GM21390 (cell line): ENCODE data around the gene TRAF4.

Source experiments
- ATAC-seq: cut with Tn5 transposase; IDR thresholded peaks from one replicate; pipeline ENCODE4 v1.9.1; 2021; ENCODE audit not compliant: unreplicated experiment

TRAF4 gene, protein sequence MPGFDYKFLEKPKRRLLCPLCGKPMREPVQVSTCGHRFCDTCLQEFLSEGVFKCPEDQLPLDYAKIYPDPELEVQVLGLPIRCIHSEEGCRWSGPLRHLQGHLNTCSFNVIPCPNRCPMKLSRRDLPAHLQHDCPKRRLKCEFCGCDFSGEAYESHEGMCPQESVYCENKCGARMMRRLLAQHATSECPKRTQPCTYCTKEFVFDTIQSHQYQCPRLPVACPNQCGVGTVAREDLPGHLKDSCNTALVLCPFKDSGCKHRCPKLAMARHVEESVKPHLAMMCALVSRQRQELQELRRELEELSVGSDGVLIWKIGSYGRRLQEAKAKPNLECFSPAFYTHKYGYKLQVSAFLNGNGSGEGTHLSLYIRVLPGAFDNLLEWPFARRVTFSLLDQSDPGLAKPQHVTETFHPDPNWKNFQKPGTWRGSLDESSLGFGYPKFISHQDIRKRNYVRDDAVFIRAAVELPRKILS

DNA sequence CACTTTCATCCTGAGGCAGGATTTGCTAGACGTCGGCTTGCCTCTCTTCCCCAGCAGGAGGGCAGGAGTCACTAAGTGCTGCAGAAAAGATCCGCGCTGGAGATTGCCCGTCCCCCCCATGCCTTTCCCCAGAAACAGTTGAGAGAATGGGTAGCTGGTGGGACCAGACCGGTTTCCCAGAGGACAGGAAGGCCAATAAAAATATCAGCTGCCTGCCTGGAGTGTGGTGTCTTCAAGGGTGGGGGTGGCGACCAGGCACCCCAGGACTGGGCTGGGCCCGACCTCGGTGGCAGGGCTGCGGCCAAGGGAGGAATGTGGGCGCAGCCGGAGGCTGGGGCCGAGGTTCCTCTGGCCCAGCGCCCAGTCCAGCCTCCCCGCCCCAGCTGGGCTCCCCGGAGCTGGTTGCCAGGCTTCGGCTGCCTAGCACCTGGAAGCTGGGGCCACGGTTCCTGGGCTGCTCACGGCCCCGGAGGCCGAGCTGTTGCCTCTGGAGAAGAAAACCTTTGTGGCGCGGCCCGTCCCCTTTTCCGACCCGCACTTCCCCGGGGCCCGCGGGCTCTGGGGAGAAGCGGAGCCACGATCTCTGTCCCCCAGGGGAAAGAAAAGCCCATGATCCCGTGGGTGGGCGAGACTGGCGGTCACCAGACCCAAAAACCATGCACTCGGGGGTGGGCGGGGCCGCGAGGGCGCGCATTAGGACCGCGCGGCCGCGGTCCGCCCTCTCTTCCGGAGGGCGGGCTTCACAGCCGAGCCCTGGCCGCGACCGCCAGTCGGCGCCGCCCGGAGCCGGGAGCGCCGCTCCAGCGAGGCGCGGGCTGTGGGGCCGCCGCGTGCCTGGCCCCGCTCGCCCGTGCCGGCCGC is at the start of gene TRAF4:
Gene TRAF4 (plus strand): TSS at position 769 of the 861 bp plus-strand sequence. CDS start 102 bp downstream, outside the sequence.
- peak; percentile 53 for ATAC-seq

DNA sequence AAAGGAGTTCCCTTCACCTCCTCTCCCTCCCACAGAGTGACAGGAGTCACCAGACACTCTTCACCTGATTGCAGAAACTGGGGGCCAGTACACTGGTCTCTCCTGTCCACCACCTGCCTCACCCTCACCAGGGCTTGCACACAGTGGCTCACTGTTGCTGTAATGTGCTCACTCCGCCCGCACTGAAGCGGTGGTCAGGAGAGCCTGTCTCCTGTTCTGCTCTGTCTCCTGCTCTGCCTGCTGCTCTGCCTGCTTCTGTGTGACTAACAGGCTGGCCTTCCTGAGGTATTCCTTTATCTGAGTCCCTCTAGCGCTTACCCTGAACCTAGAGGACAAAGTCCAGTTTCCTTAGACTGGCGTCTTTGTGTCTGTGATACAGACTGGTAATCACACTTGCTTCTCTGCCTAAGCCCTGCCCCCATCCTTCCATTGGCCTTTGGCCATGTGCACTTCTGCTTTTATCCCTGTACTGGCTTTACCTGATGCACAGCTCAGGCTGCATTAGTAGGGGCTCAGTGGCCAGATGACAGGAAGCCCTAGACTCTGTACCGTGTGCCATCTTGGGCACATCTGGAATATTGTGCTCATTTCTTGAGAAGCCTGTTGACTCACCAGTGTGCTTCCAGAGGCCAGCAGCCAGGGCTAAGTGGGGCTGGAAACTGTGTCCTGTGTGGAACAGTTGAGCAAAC is 45.4 kb upstream of the TRAF4 start:
- no peak for ATAC-seq

DNA sequence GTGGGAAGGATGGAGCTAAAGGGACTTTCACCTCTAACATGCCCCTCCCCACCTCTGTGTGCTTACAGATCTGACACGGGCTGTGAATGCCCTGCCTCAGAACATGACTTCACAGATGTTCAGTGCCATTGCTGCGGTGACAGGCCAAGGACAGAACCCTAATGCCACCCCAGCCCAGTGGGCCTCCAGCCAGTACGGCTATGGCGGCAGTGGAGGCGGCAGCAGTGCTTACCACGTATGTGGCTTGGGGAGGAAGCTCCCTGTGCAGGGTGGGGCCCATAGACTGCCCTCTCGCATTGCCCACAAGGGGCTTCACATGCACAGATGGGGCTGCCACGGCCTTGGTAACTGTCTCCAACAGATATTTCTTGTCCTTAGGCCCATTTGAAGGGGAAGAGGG is 43.5 kb upstream of the TRAF4 start:
- ATAC-seq: no peak

DNA sequence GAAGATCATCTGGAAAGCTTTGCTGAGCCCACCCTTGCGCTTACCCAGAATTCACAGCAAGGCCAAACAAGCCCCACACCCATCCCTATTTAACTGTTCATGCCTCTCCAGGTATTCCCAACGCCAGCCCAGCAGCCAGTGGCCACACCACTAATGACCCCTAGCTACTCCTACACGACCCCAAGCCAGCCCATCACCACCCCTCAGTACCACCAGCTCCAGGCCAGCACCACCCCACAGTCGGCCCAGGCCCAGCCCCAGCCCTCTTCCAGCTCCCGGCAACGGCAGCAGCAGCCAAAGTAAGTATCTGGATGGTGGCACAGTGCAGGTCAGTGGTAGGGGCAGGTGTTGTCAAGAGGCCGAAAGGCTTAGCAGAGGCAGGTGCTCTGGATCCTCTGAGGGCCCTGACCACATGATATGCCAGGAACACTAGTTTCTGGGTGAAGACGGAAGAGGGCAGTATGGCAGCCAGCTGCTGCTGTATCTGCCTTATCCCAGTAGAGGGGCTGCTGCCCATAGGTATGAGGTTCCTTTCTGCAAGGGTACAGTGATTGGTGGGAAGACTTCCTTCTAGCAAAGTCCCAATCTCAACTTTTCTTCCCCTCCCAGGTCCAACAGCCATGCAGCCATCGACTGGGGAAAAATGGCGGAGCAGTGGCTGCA is 42.9 kb upstream of the TRAF4 start:
- ATAC-seq: no peak

DNA sequence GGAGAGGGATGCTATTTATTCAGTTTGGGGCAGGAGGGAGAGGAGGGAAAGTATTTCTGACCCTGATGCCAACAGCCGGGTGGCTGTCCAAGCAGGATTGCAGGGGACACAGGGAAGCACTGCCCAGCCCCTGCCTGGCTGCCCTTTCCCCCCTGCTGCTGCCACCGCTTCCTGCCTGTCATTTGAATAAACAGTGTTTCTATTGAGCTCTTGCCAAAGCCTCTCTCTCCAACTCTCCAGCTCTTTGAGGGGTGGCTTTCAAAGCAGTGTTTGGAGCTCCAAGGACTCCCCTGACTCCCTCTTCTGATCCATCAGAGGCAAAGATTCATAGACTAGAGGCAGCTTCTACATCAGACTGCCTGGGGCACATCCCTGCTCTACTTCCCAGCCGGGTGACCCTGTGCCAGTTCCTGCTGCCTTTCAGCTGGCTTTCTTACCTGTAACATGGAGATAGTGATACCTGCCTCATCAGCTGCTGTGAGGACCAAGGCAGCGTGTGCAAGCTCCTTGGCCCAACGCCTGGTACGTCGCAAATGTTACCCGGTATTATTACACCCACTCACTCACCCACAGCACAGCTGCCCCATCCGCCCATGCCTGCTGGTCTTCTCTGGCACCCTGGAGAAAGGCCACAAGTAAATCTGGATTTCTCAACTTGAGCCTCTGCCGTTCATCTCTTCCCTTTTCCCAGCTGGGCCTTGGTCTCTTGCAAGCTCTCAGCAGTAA is 41.6 kb upstream of the TRAF4 start:
- no peak for ATAC-seq

DNA sequence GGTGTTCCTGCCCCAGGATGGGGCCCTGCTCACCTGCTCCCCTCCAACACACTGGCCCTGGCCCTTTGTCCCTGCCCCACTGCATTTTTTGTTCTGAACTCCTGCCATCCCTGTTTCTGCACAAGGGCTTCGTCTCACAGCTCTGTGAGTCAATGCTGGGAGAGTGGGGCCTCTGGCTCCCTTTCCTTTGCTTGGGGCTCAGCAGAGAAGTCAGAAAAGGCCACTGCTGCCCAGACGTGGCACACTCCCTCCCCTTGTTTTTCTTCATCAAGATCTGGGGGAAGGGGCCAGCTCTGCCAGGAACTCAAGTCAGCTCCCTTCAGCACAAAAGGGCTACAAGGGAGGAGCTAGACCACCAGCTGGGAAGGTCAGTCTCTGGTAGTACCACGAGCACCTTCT is 41.1 kb upstream of the TRAF4 start:
- no peak for ATAC-seq

DNA sequence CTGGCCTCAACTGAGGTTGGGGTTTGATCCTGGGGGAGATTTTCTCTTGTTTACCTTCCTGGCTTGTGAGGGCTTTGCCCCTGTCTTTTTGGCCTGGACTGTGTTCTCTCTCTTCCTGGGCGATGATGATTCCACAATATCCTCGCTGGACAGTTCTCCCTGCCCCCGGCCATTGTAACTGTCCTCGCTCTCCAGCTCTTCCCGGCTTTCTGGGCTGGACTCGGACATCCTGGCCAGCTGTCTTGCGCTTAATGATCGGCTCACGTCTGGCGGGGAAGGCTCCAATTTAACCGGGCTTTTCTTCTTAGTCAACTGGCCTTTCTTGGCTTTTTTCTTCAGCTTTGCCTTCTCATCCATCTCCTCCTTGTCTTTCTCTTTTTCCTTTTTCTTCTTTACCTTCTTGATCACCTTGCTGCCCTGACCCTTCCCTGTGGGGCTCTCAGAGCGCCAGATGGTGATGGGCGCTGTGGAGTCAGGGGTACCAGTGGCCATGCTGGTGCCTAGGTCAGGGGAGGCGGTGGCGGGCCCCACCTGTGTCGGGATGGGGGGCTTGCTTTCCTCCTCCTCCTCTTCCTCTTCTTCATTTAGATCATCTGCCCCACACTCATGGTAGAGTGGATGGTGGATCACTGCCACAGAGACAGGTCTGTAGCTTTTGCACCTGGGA is 40.1 kb upstream of the TRAF4 start:
- no peak for ATAC-seq

DNA sequence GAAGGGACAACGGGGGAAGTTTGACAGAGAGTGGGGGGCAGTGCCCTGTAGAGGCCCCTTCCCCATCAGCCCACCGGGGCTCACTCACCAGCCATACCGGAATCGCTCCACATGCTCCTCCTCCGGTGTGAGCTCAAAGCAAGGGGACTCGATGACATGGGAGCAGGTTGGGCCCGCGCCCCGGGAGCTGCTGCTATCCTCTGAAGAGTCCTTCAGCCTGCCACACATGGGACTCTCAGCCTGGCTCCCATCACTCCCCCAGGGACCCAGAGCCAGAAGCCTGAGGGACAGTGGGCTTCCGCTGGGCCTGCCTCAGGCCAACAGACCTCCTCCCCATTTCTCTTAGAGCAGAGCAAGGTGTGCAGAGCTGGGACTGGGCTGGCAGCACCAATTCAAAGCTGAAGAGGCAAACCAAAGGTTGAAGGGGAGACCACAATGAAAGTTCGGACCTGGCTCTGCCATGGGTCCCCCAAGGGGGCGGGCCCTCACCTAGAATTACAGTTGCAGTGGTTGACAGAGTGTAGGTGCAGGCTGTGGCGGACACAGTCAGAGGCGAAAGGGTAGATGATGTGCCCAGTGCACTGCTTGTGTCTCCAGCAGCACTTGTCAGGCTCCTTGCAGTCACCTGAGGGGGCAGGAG is 39.5 kb upstream of the TRAF4 start:
- ATAC-seq: no peak

DNA sequence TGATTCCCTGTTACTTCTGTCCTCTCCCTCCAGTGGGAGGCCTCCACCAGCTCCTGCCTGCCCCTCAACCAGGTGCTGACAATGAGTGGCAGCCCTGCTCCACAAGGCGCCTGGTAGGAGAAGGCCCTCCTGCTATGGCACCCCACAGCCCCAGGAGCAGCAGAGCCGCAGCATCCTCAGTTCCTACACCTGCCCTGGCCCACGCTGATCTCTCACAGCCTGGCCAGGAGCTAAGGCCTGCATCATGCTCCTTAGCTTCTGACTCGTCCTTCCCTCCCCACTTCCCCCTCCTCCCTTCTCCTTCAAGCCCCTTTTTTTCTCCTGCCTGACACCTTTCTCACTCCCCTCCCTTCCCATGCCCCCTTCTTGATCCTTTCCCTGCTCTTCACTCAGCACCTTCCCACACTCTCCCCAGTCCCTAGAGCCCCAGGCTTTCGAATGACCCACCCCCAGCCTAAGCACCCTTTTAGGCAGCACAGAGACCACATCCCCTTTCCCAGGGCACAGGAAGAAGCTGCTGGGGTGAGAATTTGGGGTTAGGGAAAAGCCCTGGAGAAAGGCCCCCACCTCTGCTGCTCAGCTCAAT is 38.6 kb upstream of the TRAF4 start:
- ATAC-seq: no peak

DNA sequence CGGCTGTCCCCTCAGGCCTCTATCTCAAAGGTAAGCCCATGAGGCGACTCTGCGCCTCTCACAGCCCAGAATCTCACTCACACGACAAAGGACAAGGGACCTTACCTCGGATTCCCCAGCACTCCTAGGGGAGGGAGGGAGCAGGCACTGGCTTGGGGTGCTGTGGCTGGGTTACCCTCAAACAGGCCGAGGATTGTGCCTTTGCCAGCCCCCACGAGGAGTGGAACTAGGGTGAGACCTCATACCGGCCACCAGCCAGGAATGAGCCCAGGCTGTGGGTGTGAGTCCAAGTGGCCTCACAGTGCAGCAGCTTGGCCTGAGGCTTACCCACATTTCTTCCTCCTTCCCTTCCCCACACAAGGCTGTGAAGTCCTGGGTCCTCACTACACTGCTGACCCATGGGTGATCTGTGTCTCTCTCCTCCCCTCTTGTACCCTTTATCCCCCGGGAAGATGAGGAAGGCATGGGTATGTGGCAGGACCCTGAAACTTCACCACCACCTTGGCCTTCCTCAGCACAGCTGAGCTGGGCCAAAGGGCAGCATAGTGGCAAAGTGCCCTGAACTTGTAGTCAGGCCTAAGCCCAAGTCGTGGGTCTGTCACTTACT is 38.0 kb upstream of the TRAF4 start:
- ATAC-seq: no peak

DNA sequence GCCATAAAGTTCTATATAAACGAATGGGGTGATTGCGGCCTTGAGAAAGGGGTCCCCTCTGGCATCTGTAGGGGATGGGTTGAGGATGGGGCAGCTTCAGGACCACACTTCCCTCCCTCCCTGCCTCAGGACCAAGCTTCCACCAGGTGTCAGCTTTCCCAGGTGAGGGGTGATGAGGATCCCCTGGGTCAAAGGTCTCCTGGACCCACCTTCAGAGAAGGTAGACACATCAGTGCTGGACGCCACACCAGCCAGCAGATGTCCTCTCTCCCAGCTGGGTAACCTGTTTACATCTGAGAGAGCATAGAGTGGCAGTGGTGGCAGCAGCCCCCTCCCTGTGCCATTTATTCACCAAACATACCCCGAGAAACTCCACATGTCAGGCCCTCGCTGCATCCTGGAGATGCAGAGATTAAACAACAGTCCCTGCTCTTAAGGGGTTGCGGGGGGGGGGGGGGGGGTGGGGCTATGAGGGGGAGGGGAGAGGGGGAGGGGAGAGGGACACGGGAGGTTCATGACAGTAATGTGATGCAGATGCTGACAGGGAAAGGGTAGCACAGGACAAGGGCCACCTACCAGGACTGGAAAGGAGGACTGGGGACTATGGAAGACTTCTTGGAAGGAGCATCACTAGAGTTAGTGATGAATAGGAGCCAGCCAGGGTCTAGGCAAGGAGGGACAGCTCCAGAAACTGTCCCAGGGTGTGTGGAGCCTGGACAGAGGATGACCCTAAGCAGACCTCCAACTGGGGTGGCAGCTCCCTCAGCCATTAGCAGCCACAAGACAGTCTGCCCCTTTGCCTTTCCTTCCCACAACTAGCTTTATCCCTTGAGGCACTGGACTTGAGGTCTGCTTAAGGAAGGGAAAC is 37.1 kb upstream of the TRAF4 start:
- ATAC-seq: no peak

DNA sequence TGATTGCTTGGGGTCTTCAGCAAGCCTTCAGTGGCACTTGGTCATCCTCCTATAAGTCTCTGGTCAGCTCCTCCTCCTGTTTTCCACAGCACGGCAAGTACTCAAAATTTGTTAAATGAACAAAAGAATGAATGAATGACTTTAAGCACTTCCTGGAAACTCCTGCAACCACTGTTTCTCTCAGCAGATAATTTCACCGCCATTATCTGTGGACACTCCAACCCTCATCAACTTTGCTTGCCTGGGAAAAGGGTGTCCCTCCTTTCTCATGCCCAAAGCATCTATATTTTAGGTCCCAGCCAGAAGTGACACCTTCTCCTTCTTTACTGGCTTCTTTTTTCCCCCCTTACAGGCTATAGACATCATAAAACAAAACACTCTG is 36.5 kb upstream of the TRAF4 start:
- no peak for ATAC-seq

DNA sequence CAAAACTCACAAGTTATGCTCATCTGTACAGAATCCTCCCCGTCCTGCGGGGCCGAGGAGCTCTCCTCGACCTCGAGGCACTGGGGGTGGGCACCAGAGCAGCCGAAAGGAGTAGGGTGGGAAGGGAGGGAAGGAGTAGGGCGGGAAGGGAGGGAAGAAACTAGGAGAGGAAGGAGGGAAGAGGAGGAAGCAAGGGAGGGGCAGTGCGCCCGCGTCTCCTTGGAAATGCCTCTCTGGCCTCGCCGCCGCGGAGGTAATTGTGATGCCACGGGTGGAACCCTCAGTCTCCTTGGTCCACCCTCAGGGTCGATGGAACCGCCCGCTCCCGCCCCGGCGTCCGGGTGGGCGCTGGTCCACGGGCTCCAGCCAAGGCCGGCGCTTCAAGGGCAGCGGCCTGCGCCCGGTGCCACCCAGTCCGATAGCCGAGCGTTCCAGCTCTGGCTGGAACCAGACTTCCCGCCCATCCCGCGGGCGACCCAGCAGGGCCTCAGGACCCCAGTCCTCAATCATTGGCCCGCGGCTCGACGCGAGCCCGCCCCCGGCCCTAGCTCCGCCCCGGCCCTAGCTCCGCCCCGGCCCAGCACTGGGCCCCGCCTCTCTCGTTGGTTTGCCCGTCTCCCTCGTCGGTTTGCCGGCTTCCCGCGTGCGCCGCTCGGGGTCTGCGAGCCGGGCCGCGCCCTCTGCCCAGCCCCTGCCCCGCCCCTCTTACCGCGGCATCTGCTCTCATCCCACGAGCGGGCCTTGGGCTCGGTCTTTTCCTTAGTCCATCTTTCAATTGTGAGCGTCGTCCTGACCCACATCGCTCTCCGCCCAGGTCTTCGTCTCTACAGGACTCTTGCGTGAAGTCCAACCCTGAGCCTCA is 32.7 kb upstream of the TRAF4 start:
- peak; percentile 74 for ATAC-seq

DNA sequence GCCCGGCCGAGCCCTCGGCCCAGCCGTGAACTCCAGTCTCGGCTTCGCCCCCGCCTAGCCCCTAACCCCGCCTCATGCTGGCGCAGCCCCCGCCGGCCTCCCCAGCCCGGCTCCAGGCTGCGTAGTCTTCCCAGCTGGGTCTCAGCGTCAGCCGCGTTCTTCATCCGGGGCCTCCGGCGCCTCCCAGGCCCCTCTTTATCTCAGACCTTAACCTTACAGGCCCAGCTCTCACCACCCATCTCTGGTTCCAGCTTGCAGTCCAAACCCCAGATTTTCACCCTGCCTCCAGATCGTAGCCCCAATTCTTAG is 32.1 kb upstream of the TRAF4 start, which contains the start of gene PROCA1:
Gene PROCA1 (minus strand): TSS at position 166 of the 309 bp plus-strand sequence. CDS start 228 bp downstream, outside the sequence.
- ATAC-seq: peak; percentile 28

DNA sequence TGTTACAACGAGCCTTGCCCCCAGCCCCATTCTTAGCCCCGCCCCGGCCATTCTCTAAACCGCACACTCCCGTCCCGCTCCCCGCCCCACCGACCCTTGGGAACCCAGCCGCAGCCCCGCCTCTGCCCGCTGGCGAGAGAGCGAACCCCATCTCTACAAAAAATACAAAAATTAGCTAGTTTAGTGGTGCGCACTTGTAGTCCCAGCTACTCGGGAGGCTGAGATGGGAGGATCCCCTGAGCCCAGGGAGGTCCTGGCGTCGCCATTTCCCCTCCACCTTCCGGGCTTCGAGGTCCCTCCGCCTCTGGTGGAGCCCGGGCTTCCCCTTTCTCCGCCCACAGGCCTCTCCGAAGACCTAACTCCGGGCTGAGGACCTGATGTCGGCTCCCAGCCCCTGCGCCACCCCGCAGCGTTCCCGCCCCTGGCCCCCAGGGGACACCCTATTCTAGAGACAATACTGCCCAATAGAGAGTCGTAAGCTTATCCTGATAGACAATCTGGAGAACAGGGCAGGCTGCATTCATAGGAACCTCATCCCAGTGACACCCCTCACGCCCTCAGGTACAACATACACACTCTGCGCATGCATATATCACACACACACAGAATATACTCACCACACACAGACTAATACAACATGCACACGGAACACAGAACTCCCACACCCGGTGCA is 31.6 kb upstream of the TRAF4 start:
- peak; percentile 4 for ATAC-seq
